B cell (primary cell): ENCODE data around the gene UGDH. TPM values are rescaled to one million over a fixed set of nuclear protein-coding genes. Genes with fewer than 3 reads are reported as not detected.

Experiments used
- ATAC-seq: fragments of 200-7000 bp; cut with Tn5 transposase; one replicate; pipeline ENCODE4 v1.10.0; 2021; ENCODE audit warnings: low read depth, mild to moderate bottlenecking, moderate number of reproducible peaks, moderate library complexity
- CTCF ChIA-PET: fragments of 350-600 bp; sonication (Branson Sonifier 250); formaldehyde crosslinking; loops from one replicate; lab custom pipeline; 2021; ENCODE audit warnings: antibody characterized with exemption, inconsistent platforms; lab: Charles Lee
- POLR2A ChIA-PET: fragments of 350-600 bp; sonication (Branson Sonifier 250); formaldehyde crosslinking; loops from one replicate; lab custom pipeline; 2021; ENCODE audit warnings: antibody characterized with exemption; lab: Charles Lee
- DNase-seq: peaks from one replicate; pipeline ENCODE4 v3.0.0; 2013
- H2AFZ ChIP-seq: 2 replicates; pipeline ENCODE4 v1.6.1; 2012; ENCODE audit warnings: mild to moderate bottlenecking, low read depth, low read length; ENCODE audit not compliant: insufficient read depth, poor library complexity, severe bottlenecking
- H3K27ac ChIP-seq, 2 donors: 1 replicate in 1 of 2; 2 replicates in 1 of 2; pipeline ENCODE4 v1.5.1; 2012 to 2013; ENCODE audit warnings: low read length in 2 of 2, mild to moderate bottlenecking in 2 of 2, moderate library complexity in 1 of 2
- H3K27me3 ChIP-seq, 4 experiments: fragments of 200-600 bp in 1 of 4; sonication (generic) in 1 of 4; replicated peaks in 1 of 4; 1 replicate in 2 of 4; 2 replicates in 2 of 4; pipeline versions ENCODE4 v1.6.1 to v1.7.0; 2013 to 2016; ENCODE audit warnings: low read length in 3 of 4, mild to moderate bottlenecking in 2 of 4, mixed read lengths in 1 of 4, moderate library complexity in 1 of 4; ENCODE audit not compliant: insufficient read depth in 4 of 4, control insufficient read depth in 3 of 4; ENCODE audit errors: control extremely low read depth in 1 of 4
- H3K36me3 ChIP-seq, 2 experiments: replicated peaks in 1 of 2; 1 replicate in 1 of 2; 2 replicates in 1 of 2; pipeline versions ENCODE4 v1.6.1 to v1.7.1; 2013; ENCODE audit warnings: low read length in 1 of 2; ENCODE audit not compliant: insufficient read depth in 2 of 2, control insufficient read depth in 1 of 2; ENCODE audit errors: control extremely low read depth in 1 of 2, extremely low read depth in 1 of 2
- H3K4me1 ChIP-seq, 2 donors: fragments of 200-600 bp in 1 of 2; sonication (generic) in 1 of 2; 1 replicate in 1 of 2; 2 replicates in 1 of 2; pipeline versions ENCODE4 v1.5.1 to v1.6.1; 2013 to 2017; ENCODE audit warnings: low read length in 2 of 2; ENCODE audit not compliant: control insufficient read depth in 2 of 2, insufficient read depth in 2 of 2
- H3K4me2 ChIP-seq: replicated peaks from 2 replicates; pipeline ENCODE3; 2012; ENCODE audit warnings: mild to moderate bottlenecking, low read depth, low read length; ENCODE audit not compliant: poor library complexity, severe bottlenecking
- H3K4me3 ChIP-seq, 5 experiments: fragments of 200-600 bp in 1 of 5; sonication (generic) in 1 of 5; 1 replicate in 3 of 5; 2 replicates in 2 of 5; pipeline versions ENCODE4 v1.5.1 to v1.7.0; 2011 to 2016; ENCODE audit warnings: low read length in 4 of 5, mild to moderate bottlenecking in 4 of 5, low read depth in 2 of 5, control low read depth in 1 of 5, moderate library complexity in 1 of 5; ENCODE audit not compliant: insufficient read depth in 1 of 5; ENCODE audit errors: control extremely low read depth in 1 of 5, extremely low read depth in 1 of 5
- H3K79me2 ChIP-seq: fragments of 200-600 bp; sonication (generic); one replicate; pipeline ENCODE4 v1.6.0; 2016; ENCODE audit warnings: low read length; ENCODE audit not compliant: control insufficient read depth, insufficient read depth
- H3K9ac ChIP-seq: fragments of 200-600 bp; sonication (generic); 2 replicates; pipeline ENCODE4 v1.6.1; 2017; ENCODE audit warnings: mild to moderate bottlenecking, low read length, moderate library complexity
- H3K9me3 ChIP-seq, 3 donors: one replicate each; pipeline versions ENCODE4 v1.6.1 to v1.7.1; 2013; ENCODE audit warnings: low read length in 2 of 3; ENCODE audit not compliant: control insufficient read depth in 2 of 3, insufficient read depth in 1 of 3; ENCODE audit errors: control extremely low read depth in 1 of 3
- H4K20me1 ChIP-seq: 2 replicates; pipeline ENCODE4 v1.6.0; 2012; ENCODE audit warnings: mild to moderate bottlenecking, low read length; ENCODE audit not compliant: insufficient read depth, control insufficient read depth, poor library complexity, severe bottlenecking
- H3K27ac Mint-ChIP-seq: one replicate; pipeline ENCODE4 v1.8.0; 2021; ENCODE audit warnings: mixed read lengths
- H3K27me3 Mint-ChIP-seq: one replicate; pipeline ENCODE4 v1.8.0; 2021; ENCODE audit warnings: mixed read lengths
- H3K4me1 Mint-ChIP-seq: one replicate; pipeline ENCODE4 v1.8.0; 2021; ENCODE audit warnings: mixed read lengths
- H3K4me3 Mint-ChIP-seq: one replicate; pipeline ENCODE4 v1.8.0; 2021; ENCODE audit warnings: mixed read lengths
- H3K9me3 Mint-ChIP-seq: one replicate; pipeline ENCODE4 v1.8.0; 2022; ENCODE audit warnings: mixed read lengths; ENCODE audit not compliant: insufficient read depth
- EZH2 ChIP-seq: IDR thresholded peaks from 2 replicates; pipeline ENCODE4 v1.6.1; 2012; ENCODE audit warnings: borderline replicate concordance, low read depth, mild to moderate bottlenecking, moderate library complexity, low read length; ENCODE audit not compliant: insufficient read depth, poor library complexity, severe bottlenecking
- whole genome bisulfite sequencing: methylation state at CpG from one replicate; pipeline ENCODE4 v1.1.5; 2013; ENCODE audit warnings: missing lambda C conversion rate; ENCODE audit not compliant: insufficient coverage; 5-methylcytosine and 5-hydroxymethylcytosine counted together
- intact Hi-C: fragments of 100-400 bp; cut with micrococcal nuclease; formaldehyde crosslinking; loops from one replicate; pipeline ENCODE4 v1.10.0; 2022
- polyA plus RNA-seq: library from polyadenylated mRNA; depleted of rRNA; stranded (reverse); fragments of >200 nt; gene quantifications from 2 replicates; pipeline ENCODE4 v1.2.3, GENCODE V29; 2012
- total RNA-seq, 2 donors: library from RNA; stranded (reverse); fragments of 120-200 nt in 1 of 2; gene quantifications; 1 replicate in 1 of 2; 2 replicates in 1 of 2; pipeline versions ENCODE4 v1.2.3 to v1.2.4, GENCODE V29; 2013 to 2022
- TF ChIP-seq, protein P1 (sequence below): fragments of 200-600 bp; IDR thresholded peaks from one replicate; pipeline ENCODE4 v1.8.0; 2022; ENCODE audit warnings: antibody characterized with exemption, mild to moderate bottlenecking

UGDH gene
- total and polyA plus RNA-seq, 2 donors (not counting 1 experiment from before 2014, with no cell fraction given), result 3.5 to 25.4 TPM

DNA sequence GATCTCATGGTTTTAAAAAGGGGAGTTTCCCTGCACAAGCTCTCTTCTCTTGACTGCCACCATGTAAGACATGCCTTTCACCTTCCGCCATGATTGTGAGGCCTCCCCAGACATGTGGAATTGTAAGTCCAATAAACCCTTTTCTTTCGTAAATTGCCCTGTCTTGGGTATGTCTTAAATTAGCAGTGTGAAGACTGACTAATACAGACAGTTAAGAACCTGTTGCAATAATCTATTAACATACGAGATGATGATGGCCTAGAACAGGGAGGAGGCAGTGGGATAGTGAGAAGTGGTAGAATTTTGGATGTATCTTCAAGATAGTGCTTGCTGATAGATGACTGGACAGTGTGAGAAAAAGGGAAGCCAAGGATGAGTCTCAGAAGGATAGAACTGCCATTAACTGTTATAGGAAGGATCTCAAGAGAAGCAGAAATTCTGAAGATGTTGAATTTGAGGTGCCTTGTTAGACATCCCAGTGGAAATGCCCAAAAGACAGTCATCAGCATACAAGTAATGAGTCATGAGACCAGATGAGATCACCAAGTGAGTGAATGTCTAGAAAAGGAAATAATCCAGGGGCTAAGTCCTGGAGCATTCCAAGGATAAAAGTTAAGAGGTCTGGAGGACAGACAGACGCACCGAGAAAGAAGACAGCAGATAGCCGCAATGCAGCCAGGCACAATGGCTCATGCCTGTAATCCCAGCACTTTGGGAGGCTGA lies 38.8 kb upstream of the UGDH start:
- no peak for DNase-seq
- CTCF ChIA-PET, result interaction anchor here (0.5 kb wide), 1 partner anchor 388 kb away, joined by 3 read pairs; no protein-coding TSS in a partner anchor
- H4K20me1 ChIP-seq, result peaks cover 4% of the 10 kb centered on the region
- H3K36me3 ChIP-seq, result peaks cover 15 to 55% of the 10 kb centered on the region in 2 experiments
- TF ChIP-seq, protein P1, sequence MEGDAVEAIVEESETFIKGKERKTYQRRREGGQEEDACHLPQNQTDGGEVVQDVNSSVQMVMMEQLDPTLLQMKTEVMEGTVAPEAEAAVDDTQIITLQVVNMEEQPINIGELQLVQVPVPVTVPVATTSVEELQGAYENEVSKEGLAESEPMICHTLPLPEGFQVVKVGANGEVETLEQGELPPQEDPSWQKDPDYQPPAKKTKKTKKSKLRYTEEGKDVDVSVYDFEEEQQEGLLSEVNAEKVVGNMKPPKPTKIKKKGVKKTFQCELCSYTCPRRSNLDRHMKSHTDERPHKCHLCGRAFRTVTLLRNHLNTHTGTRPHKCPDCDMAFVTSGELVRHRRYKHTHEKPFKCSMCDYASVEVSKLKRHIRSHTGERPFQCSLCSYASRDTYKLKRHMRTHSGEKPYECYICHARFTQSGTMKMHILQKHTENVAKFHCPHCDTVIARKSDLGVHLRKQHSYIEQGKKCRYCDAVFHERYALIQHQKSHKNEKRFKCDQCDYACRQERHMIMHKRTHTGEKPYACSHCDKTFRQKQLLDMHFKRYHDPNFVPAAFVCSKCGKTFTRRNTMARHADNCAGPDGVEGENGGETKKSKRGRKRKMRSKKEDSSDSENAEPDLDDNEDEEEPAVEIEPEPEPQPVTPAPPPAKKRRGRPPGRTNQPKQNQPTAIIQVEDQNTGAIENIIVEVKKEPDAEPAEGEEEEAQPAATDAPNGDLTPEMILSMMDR, result no peak
- POLR2A ChIA-PET, result no interaction called here
- peaks cover 10 to 16% of the 10 kb centered on the region in 2 donors for H3K4me1 ChIP-seq
- Mint-ChIP-seq H3K4me1 (peaks cover 32% of the 10 kb centered on the region), H3K27ac (peak overlapping the region; percentile 16), H3K4me3 (no peak overlapping the region), H3K9me3 (peaks cover 5% of the 10 kb centered on the region), H3K27me3 (no peaks in the 10 kb centered on the region)
- H3K27me3 ChIP-seq, result no peaks in the 10 kb centered on the region
- H3K4me3 ChIP-seq, result no peak overlapping the region
- no peak overlapping the region for H3K4me2 ChIP-seq
- intact Hi-C loops, result no loop called here
- no peak for ATAC-seq
- peaks cover 0 to 2% (median 0%) of the 10 kb centered on the region in 3 donors for H3K9me3 ChIP-seq
- no peak overlapping the region for H3K9ac ChIP-seq
- H2AFZ ChIP-seq, result no peak overlapping the region
- 100% methylated on average over 5 of the region's 6 CpGs for WGBS
- H3K27ac ChIP-seq, result no peak overlapping the region
- H3K79me2 ChIP-seq, result peaks cover 80% of the 10 kb centered on the region

DNA sequence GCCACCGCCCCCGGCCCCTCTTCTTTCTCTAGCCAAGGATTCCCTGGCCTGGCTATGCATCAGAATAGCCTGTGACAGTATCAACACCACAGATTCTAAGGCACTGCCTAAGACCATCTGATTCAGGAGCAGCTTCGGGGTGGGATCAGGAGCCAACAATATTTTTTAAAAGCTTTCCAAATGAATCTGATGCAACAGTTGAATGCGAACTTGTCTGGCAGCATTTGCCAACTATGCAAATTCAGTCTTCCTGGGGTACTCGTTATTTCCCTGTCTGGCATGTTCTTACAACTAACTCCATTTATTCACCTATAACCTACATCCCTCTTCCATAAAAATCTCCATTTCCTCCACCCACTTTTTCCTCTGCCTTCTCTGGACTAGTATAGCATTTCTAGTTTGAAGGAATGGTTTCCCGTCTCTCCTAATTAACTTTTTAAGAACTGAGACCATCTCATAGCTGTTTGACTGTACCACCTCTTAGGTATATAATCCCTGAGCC lies 36.2 kb upstream of the UGDH start:
- Histone ChIP-seq H4K20me1 (peaks cover 4% of the 10 kb centered on the region), H3K36me3 (peaks cover 18 to 47% of the 10 kb centered on the region in 2 experiments), H3K4me2 (no peak overlapping the region), H3K27me3 (no peaks in the 10 kb centered on the region), H3K4me1 (no peaks in the 10 kb centered on the region), H3K27ac (no peak overlapping the region), H2AFZ (no peak overlapping the region), H3K79me2 (peaks cover 80% of the 10 kb centered on the region), H3K4me3 (no peak overlapping the region), H3K9ac (no peak overlapping the region), H3K9me3 (peaks cover 0 to 2% (median 0%) of the 10 kb centered on the region in 3 donors)
- ChIA-PET CTCF (interaction anchor here (2.1 kb wide), 1 partner anchor 75 kb away, joined by 5 read pairs; the partner anchor contains the start of gene SMIM14), POLR2A (no interaction called here)
- peaks cover 5% of the 10 kb centered on the region for H3K9me3 Mint-ChIP-seq
- TF ChIP-seq, protein P1, result no peak
- TF ChIP-seq EZH2, result no peak
- intact Hi-C loops, result no loop called here
- peak overlapping the region; percentile 47 for H3K27ac Mint-ChIP-seq
- ATAC-seq (no peak), DNase-seq (no peak)
- peaks cover 15% of the 10 kb centered on the region for H3K4me1 Mint-ChIP-seq
- H3K4me3 Mint-ChIP-seq, result no peak overlapping the region
- no peaks in the 10 kb centered on the region for H3K27me3 Mint-ChIP-seq
- 98% methylated on average over 6 of the region's 6 CpGs for WGBS
